MM.1S (cell line): ENCODE results near the gene CDA.

ENCODE experiments used
- DNase-seq: peaks from one replicate; pipeline ENCODE4 v3.0.0-alpha.2; 2015
- H2AFZ ChIP-seq: fragments of 300-600 bp; sonication (generic); 2 replicates; pipeline ENCODE4 v1.6.0; 2016; ENCODE audit warnings: antibody characterized with exemption, low read length
- H3F3A ChIP-seq: fragments of 300-600 bp; sonication (generic); 2 replicates; pipeline ENCODE4 v1.6.1; 2016; ENCODE audit warnings: mild to moderate bottlenecking, antibody characterized with exemption, low read length, moderate library complexity, mixed read lengths; ENCODE audit not compliant: insufficient read depth
- H3K27ac ChIP-seq: fragments of 300-600 bp; sonication (generic); 2 replicates; pipeline ENCODE4 v1.5.1; 2016; ENCODE audit warnings: mild to moderate bottlenecking, low read length
- H3K27me3 ChIP-seq: fragments of 300-600 bp; sonication (generic); replicated peaks from 2 replicates; pipeline ENCODE4 v1.6.0; 2016; ENCODE audit warnings: low read length; ENCODE audit not compliant: insufficient read depth
- H3K36me3 ChIP-seq: fragments of 300-600 bp; sonication (generic); replicated peaks from 2 replicates; pipeline ENCODE4 v1.6.1; 2016; ENCODE audit warnings: mild to moderate bottlenecking, low read length, mixed read lengths; ENCODE audit not compliant: insufficient read depth
- H3K4me1 ChIP-seq: fragments of 300-600 bp; sonication (generic); 2 replicates; pipeline ENCODE4 v1.6.1; 2016; ENCODE audit warnings: low read length, mixed read lengths
- H3K4me2 ChIP-seq: fragments of 300-600 bp; sonication (generic); 2 replicates; pipeline ENCODE4 v1.6.0; 2016; ENCODE audit warnings: low read depth, low read length
- H3K4me3 ChIP-seq: fragments of 300-600 bp; sonication (generic); 2 replicates; pipeline ENCODE4 v1.5.1; 2016; ENCODE audit warnings: low read length, mixed read lengths
- H3K79me2 ChIP-seq: fragments of 300-600 bp; sonication (generic); 2 replicates; pipeline ENCODE4 v1.6.1; 2016; ENCODE audit warnings: mixed run types, low read length, mixed read lengths
- H3K9ac ChIP-seq: fragments of 300-600 bp; sonication (generic); 2 replicates; pipeline ENCODE4 v1.6.1; 2016; ENCODE audit warnings: low read length, mixed read lengths
- H3K9me2 ChIP-seq: fragments of 300-600 bp; sonication (generic); replicated peaks from 2 replicates; pipeline ENCODE4 v1.6.1; 2016; ENCODE audit warnings: mild to moderate bottlenecking, low read length, mixed read lengths; ENCODE audit not compliant: insufficient read depth
- H3K9me3 ChIP-seq: fragments of 300-600 bp; sonication (generic); replicated peaks from 2 replicates; pipeline ENCODE4 v1.6.1; 2016; ENCODE audit warnings: mild to moderate bottlenecking, low read length, mixed read lengths; ENCODE audit not compliant: insufficient read depth
- H4K20me1 ChIP-seq: fragments of 300-600 bp; sonication (generic); 2 replicates; pipeline ENCODE4 v1.6.1; 2016; ENCODE audit warnings: mild to moderate bottlenecking, low read length, moderate library complexity, mixed read lengths; ENCODE audit not compliant: insufficient read depth
- CTCF ChIP-seq: fragments of 300-600 bp; sonication (generic); IDR thresholded peaks from 2 replicates; pipeline ENCODE4 v1.5.1; 2016; ENCODE audit warnings: antibody characterized with exemption, low read length, mixed read lengths
- EZH2 ChIP-seq: fragments of 300-600 bp; sonication (generic); optimal IDR thresholded peaks from 2 replicates; pipeline ENCODE3; 2017; ENCODE audit warnings: low read depth, mild to moderate bottlenecking, antibody characterized with exemption, low read length, mixed read lengths
- EZH2phosphoT487 ChIP-seq: fragments of 300-600 bp; sonication (generic); IDR thresholded peaks from 2 replicates; pipeline ENCODE4 v1.6.1; 2018; ENCODE audit warnings: antibody characterized with exemption, low read length

Gene CDA

GRCh38 chr1:20589331-20590278 lies 708 bp downstream of the CDA start:
- peak overlapping the region; percentile 16; the same call in 1 of the 2 replicates for H3K4me2 ChIP-seq

GRCh38 chr1:20590306-20590777 lies 1.4 kb downstream of the CDA start:
- no peaks in the 10 kb centered on the region for H3K36me3 ChIP-seq
- no peak for TF ChIP-seq EZH2
- TF ChIP-seq CTCF: no peak
- no peak for TF ChIP-seq EZH2phosphoT487
- H3K4me2 ChIP-seq: no peak overlapping the region
- H3K9me2 ChIP-seq: no peaks in the 10 kb centered on the region
- H3K27ac ChIP-seq: no peak overlapping the region
- H3K9ac ChIP-seq: no peak overlapping the region
- H3K27me3 ChIP-seq: peaks cover 44% of the 10 kb centered on the region
- H3F3A ChIP-seq: no peaks in the 10 kb centered on the region
- no peak for DNase-seq
- no peaks in the 10 kb centered on the region for H3K9me3 ChIP-seq
- no peaks in the 10 kb centered on the region for H3K79me2 ChIP-seq
- no peak overlapping the region for H2AFZ ChIP-seq
- no peak overlapping the region for H3K4me3 ChIP-seq
- H3K4me1 ChIP-seq: 0 out of 2 replicates have a peak, but pooled peaks cover 9% of the 10 kb centered on the region
- no peaks in the 10 kb centered on the region for H4K20me1 ChIP-seq

More at GRCh38 chr1:20589331-20590278, 708 bp downstream of the CDA start:
- Histone ChIP-seq H2AFZ (no peak overlapping the region), H4K20me1 (no peaks in the 10 kb centered on the region), H3K4me3 (no peak overlapping the region), H3K9ac (no peak overlapping the region), H3K9me2 (no peaks in the 10 kb centered on the region), H3K27ac (no peak overlapping the region), H3K27me3 (peaks cover 47% of the 10 kb centered on the region), H3K9me3 (no peaks in the 10 kb centered on the region), H3K4me1 (0 out of 2 replicates have a peak, but pooled peaks cover 9% of the 10 kb centered on the region), H3F3A (no peaks in the 10 kb centered on the region), H3K36me3 (no peaks in the 10 kb centered on the region), H3K79me2 (no peaks in the 10 kb centered on the region)
- TF ChIP-seq EZH2 (no peak), CTCF (no peak), EZH2phosphoT487 (no peak)
- DNase-seq: no peak

GRCh38 chr1:20593756-20594155 lies 4.9 kb downstream of the CDA start:
- H3K79me2 ChIP-seq: no peaks in the 10 kb centered on the region
- H2AFZ ChIP-seq: no peak overlapping the region
- no peaks in the 10 kb centered on the region for H3F3A ChIP-seq
- peaks cover 38% of the 10 kb centered on the region for H3K27me3 ChIP-seq
- no peaks in the 10 kb centered on the region for H3K9me3 ChIP-seq
- DNase-seq: no peak
- no peak overlapping the region for H3K9ac ChIP-seq
- H4K20me1 ChIP-seq: 0 out of 2 replicates have a peak, but pooled peaks cover under 1% of the 10 kb centered on the region
- H3K4me2 ChIP-seq: no peak overlapping the region
- H3K27ac ChIP-seq: no peak overlapping the region
- H3K4me1 ChIP-seq: 0 out of 2 replicates have a peak, but pooled peaks cover 7% of the 10 kb centered on the region
- no peaks in the 10 kb centered on the region for H3K9me2 ChIP-seq
- no peaks in the 10 kb centered on the region for H3K36me3 ChIP-seq
- H3K4me3 ChIP-seq: no peak overlapping the region
- TF ChIP-seq EZH2: no peak
- TF ChIP-seq EZH2phosphoT487: no peak
- no peak for TF ChIP-seq CTCF
